Fibroblast of lung (primary cell): Measurements from ENCODE around the gene HNRNPH2. TPM values are rescaled to one million over a fixed set of nuclear protein-coding genes. Genes with fewer than 3 reads are reported as not detected.

Experiments
- DNase-seq, 2 donors: peaks; one replicate each; pipeline versions ENCODE4 v3.0.0 to v3.0.0-alpha.2; 2010; ENCODE audit warnings: low read depth in 2 of 2
- H2AFZ ChIP-seq: 2 replicates; pipeline ENCODE4 v1.5.1; 2012; ENCODE audit warnings: low read length, control low read depth, inconsistent platforms
- H3K27ac ChIP-seq: 2 replicates; pipeline ENCODE4 v1.5.1; 2011; ENCODE audit warnings: low read length, control low read depth; ENCODE audit not compliant: insufficient read depth
- H3K27me3 ChIP-seq: 2 replicates; pipeline ENCODE4 v1.5.1; 2011; ENCODE audit warnings: mild to moderate bottlenecking, low read length; ENCODE audit not compliant: control insufficient read depth, insufficient read depth
- H3K36me3 ChIP-seq: 2 replicates; pipeline ENCODE4 v1.5.1; 2011; ENCODE audit warnings: low read length; ENCODE audit not compliant: control insufficient read depth, insufficient read depth
- H3K4me1 ChIP-seq: 2 replicates; pipeline ENCODE4 v1.5.1; 2011; ENCODE audit warnings: low read length; ENCODE audit not compliant: control insufficient read depth, insufficient read depth; ENCODE audit errors: extremely low read depth
- H3K4me2 ChIP-seq: 2 replicates; pipeline ENCODE4 v1.5.1; 2011; ENCODE audit warnings: low read length, control low read depth; ENCODE audit not compliant: insufficient read depth; ENCODE audit errors: extremely low read depth
- H3K4me3 ChIP-seq, 4 experiments: fragments of 200-600 bp in 1 of 4; sonication (generic) in 1 of 4; replicated peaks in 1 of 4; 2 replicates each; pipeline ENCODE4 v1.5.1; 2011 to 2016; ENCODE audit warnings: low read length in 4 of 4, low read depth in 3 of 4, mild to moderate bottlenecking in 3 of 4, control low read depth in 2 of 4, inconsistent platforms in 1 of 4, mixed read lengths in 1 of 4; ENCODE audit not compliant: insufficient read depth in 1 of 4; ENCODE audit errors: control extremely low read depth in 1 of 4
- H3K79me2 ChIP-seq: 2 replicates; pipeline ENCODE4 v1.5.1; 2012; ENCODE audit warnings: mild to moderate bottlenecking, low read length, inconsistent platforms; ENCODE audit not compliant: control insufficient read depth, insufficient read depth
- H3K9ac ChIP-seq: 2 replicates; pipeline ENCODE4 v1.5.1; 2011; ENCODE audit warnings: mild to moderate bottlenecking, low read length, control low read depth; ENCODE audit not compliant: insufficient read depth
- H3K9me3 ChIP-seq: 2 replicates; pipeline ENCODE4 v1.5.1; 2012; ENCODE audit warnings: low read depth, low read length; ENCODE audit not compliant: control insufficient read depth, insufficient read depth
- H4K20me1 ChIP-seq: 2 replicates; pipeline ENCODE4 v1.5.1; 2011; ENCODE audit warnings: low read length; ENCODE audit not compliant: control insufficient read depth, insufficient read depth; ENCODE audit errors: extremely low read depth
- CTCF ChIP-seq, 2 donors: IDR thresholded peaks in 1 of 2; conservative IDR thresholded peaks in 1 of 2; 1 replicate in 1 of 2; 2 replicates in 1 of 2; pipeline ENCODE4 v1.5.1; 2011 to 2012; ENCODE audit warnings: low read length in 2 of 2, control low read depth in 1 of 2, inconsistent platforms in 1 of 2, low read depth in 1 of 2, mild to moderate bottlenecking in 1 of 2
- EZH2 ChIP-seq: IDR thresholded peaks from 2 replicates; pipeline ENCODE4 v1.5.1; 2012; ENCODE audit warnings: low read length, control low read depth, mild to moderate bottlenecking; ENCODE audit errors: missing control alignments
- polyA plus RNA-seq, 2 donors: library from polyadenylated mRNA; depleted of rRNA in 1 of 2; stranded (reverse) in 1 of 2; unstranded in 1 of 2; fragments of >200 nt; gene quantifications; 2 replicates each; pipeline ENCODE4 v1.2.1, GENCODE V29; 2011 to 2012; ENCODE audit warnings: missing spikeins in 1 of 2
- total RNA-seq: library from RNA; depleted of rRNA; stranded (reverse); fragments of >200 nt; gene quantifications from 2 replicates; pipeline ENCODE4 v1.2.1, GENCODE V29; 2014

The HNRNPH2 gene
- total and polyA plus RNA-seq, 2 donors (not counting 1 experiment from before 2014, with no cell fraction given) = 84.1 to 91.5 TPM

GRCh38 chrX:101360390-101360789, 47.6 kb upstream of the HNRNPH2 start:
- Histone ChIP-seq H3K36me3 (no peaks in the 10 kb centered on the region), H3K9ac (no peak overlapping the region), H3K27ac (no peak overlapping the region), H3K9me3 (no peaks in the 10 kb centered on the region), H3K27me3 (no peaks in the 10 kb centered on the region), H4K20me1 (no peaks in the 10 kb centered on the region), H2AFZ (no peak overlapping the region), H3K4me3 (no peak overlapping the region), H3K4me1 (no peaks in the 10 kb centered on the region), H3K79me2 (no peaks in the 10 kb centered on the region), H3K4me2 (no peak overlapping the region)
- no peak for DNase-seq
- TF ChIP-seq EZH2 (no peak), CTCF (conservative IDR thresholded peaks at IDR 0.05 in 1 of 2, IDR thresholded peaks at IDR 0.05 in 1 of 2; ENCODE audit: low read depth in 1 of 2, low read length in 2 of 2) (no peak)

- no peak overlapping the region for H3K27ac ChIP-seq
- no peaks in the 10 kb centered on the region for H3K27me3 ChIP-seq
- no peak overlapping the region for H2AFZ ChIP-seq
- H3K9me3 ChIP-seq = no peaks in the 10 kb centered on the region
- no peaks in the 10 kb centered on the region for H3K36me3 ChIP-seq
- no peak overlapping the region for H3K9ac ChIP-seq
- no peaks in the 10 kb centered on the region for H4K20me1 ChIP-seq
- no peak for DNase-seq
- H3K79me2 ChIP-seq = no peaks in the 10 kb centered on the region
- H3K4me1 ChIP-seq = no peaks in the 10 kb centered on the region
- TF ChIP-seq CTCF (conservative IDR thresholded peaks at IDR 0.05 in 1 of 2, IDR thresholded peaks at IDR 0.05 in 1 of 2; ENCODE audit: low read depth in 1 of 2, low read length in 2 of 2) (no peak), EZH2 (no peak)
- no peak overlapping the region for H3K4me2 ChIP-seq
- H3K4me3 ChIP-seq = no peak overlapping the region
These were observed 45.9 kb upstream of the HNRNPH2 start for GRCh38 chrX:101362116-101362515.

- Histone ChIP-seq H3K9ac (no peak overlapping the region), H3K27ac (no peak overlapping the region), H4K20me1 (no peaks in the 10 kb centered on the region), H3K9me3 (no peaks in the 10 kb centered on the region), H3K4me1 (no peaks in the 10 kb centered on the region), H3K4me2 (no peak overlapping the region), H3K27me3 (no peaks in the 10 kb centered on the region), H2AFZ (no peak overlapping the region), H3K79me2 (no peaks in the 10 kb centered on the region), H3K4me3 (no peak overlapping the region), H3K36me3 (no peaks in the 10 kb centered on the region)
- TF ChIP-seq EZH2 = no peak
- no peak for TF ChIP-seq CTCF (conservative IDR thresholded peaks at IDR 0.05 in 1 of 2, IDR thresholded peaks at IDR 0.05 in 1 of 2; ENCODE audit: low read depth in 1 of 2, low read length in 2 of 2)
- no peak for DNase-seq
These were observed 45.3 kb upstream of the HNRNPH2 start for GRCh38 chrX:101362757-101363156.
